COLO668 (cell line): ENCODE data around the gene TMEM127.
"Not testable (repeated sequence)": the region's sequence is repeated elsewhere in the genome, so short reads cannot be mapped to it uniquely, and the experiment has no call there.

Experiments used
- DNase-seq: peaks from one replicate; lab custom pipeline; 2025; ENCODE audit not compliant: unreplicated experiment; lab: John Stamatoyannopoulos, UW

Gene TMEM127

GRCh38 chr2:96241227-96241626 is 24.6 kb downstream of the TMEM127 start:
- no peak for DNase-seq

- no peak for DNase-seq
These were observed 25.3 kb downstream of the TMEM127 start for GRCh38 chr2:96240341-96241038.

- no peak for DNase-seq
These were observed 26.0 kb downstream of the TMEM127 start for GRCh38 chr2:96239745-96240264.

GRCh38 chr2:96239091-96239490 is 26.7 kb downstream of the TMEM127 start:
- no peak for DNase-seq

GRCh38 chr2:96238266-96238665 is 27.5 kb downstream of the TMEM127 start:
- no peak for DNase-seq

- no peak for DNase-seq
These were observed 28.9 kb downstream of the TMEM127 start for GRCh38 chr2:96236882-96237281.

- no peak for DNase-seq
These were observed 31.9 kb downstream of the TMEM127 start for GRCh38 chr2:96233880-96234316.

GRCh38 chr2:96233436-96233835 is 32.4 kb downstream of the TMEM127 start:
- DNase-seq = no peak

- no peak for DNase-seq
These were observed 34.5 kb downstream of the TMEM127 start for GRCh38 chr2:96231316-96231715.

- DNase-seq = no peak
These were observed 40.7 kb downstream of the TMEM127 start for GRCh38 chr2:96225016-96225533.

- DNase-seq = not testable (repeated sequence)
These were observed 44.7 kb downstream of the TMEM127 start for GRCh38 chr2:96221106-96221505.

GRCh38 chr2:96219959-96220358 is 45.8 kb downstream of the TMEM127 start:
- not testable (repeated sequence) for DNase-seq

- DNase-seq = no peak
These were observed 47.2 kb downstream of the TMEM127 start for GRCh38 chr2:96218508-96219131.

- no peak for DNase-seq
These were observed 51.2 kb downstream of the TMEM127 start for GRCh38 chr2:96214554-96214953.

GRCh38 chr2:96213379-96213778 is 52.4 kb downstream of the TMEM127 start:
- DNase-seq = no peak

GRCh38 chr2:96212339-96212738 is 53.5 kb downstream of the TMEM127 start:
- DNase-seq = no peak

GRCh38 chr2:96209729-96210085 is 56.1 kb downstream of the TMEM127 start:
- no peak for DNase-seq

GRCh38 chr2:96209011-96209728 is 56.6 kb downstream of the TMEM127 start:
- DNase-seq = no peak

GRCh38 chr2:96208143-96209010 is 57.4 kb downstream of the TMEM127 start, which contains the start of gene STARD7:
Gene STARD7 (minus strand): TSS chr2:96208827. CDS start chr2:96208434, 393 bp downstream.
- DNase-seq = peak; percentile 99

- DNase-seq = no peak
These were observed 58.0 kb downstream of the TMEM127 start for GRCh38 chr2:96207774-96208142.
